GM19452 (cell line): ENCODE results near the gene TRNP1.
"Not testable (repeated sequence)": the region's sequence is repeated elsewhere in the genome, so short reads cannot be mapped to it uniquely, and the experiment has no call there.

Experiments used
- ATAC-seq: cut with Tn5 transposase; IDR thresholded peaks from one replicate; pipeline ENCODE4 v1.9.1; 2021; ENCODE audit not compliant: unreplicated experiment

Gene TRNP1

DNA sequence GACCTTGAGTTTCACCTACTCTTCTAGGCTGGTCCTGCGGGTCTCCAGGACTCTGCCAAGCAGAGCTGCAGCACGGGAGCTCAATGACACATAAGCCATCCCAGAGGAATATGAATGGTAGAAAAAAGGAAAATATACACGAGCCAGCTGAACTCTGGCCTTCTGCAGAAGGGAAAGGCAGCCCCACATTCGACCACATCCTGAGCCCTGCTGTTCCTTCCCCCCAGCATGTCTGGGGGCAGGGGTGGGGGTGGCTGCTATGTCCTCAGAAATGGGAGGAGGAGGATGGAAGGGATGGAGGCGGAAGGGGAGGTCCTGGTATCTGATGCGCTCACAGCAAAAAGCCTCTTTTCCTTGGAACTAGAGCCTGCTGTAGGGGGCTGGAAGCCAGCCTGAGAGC is 21.1 kb upstream of the TRNP1 start:
- ATAC-seq = no peak

DNA sequence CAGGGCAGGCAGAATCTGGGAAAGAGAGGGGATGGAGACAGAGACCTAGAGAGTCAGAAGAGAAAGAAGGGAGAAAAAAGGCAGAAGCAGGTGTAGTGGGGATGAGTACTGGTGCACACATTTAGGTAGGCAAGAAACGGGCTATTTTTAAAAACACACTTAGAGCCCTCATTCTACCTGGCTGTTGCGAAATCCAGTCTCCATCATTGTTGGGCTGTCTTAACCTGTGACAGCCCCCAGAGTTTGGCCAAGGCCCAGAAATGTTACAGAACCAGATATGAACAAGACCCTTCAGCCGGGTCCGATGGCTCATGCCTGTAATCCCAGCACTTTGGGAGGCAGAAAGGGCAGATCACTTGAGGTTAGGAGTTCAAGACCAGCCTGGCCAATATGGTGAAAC is 20.7 kb upstream of the TRNP1 start:
- ATAC-seq = no peak

DNA sequence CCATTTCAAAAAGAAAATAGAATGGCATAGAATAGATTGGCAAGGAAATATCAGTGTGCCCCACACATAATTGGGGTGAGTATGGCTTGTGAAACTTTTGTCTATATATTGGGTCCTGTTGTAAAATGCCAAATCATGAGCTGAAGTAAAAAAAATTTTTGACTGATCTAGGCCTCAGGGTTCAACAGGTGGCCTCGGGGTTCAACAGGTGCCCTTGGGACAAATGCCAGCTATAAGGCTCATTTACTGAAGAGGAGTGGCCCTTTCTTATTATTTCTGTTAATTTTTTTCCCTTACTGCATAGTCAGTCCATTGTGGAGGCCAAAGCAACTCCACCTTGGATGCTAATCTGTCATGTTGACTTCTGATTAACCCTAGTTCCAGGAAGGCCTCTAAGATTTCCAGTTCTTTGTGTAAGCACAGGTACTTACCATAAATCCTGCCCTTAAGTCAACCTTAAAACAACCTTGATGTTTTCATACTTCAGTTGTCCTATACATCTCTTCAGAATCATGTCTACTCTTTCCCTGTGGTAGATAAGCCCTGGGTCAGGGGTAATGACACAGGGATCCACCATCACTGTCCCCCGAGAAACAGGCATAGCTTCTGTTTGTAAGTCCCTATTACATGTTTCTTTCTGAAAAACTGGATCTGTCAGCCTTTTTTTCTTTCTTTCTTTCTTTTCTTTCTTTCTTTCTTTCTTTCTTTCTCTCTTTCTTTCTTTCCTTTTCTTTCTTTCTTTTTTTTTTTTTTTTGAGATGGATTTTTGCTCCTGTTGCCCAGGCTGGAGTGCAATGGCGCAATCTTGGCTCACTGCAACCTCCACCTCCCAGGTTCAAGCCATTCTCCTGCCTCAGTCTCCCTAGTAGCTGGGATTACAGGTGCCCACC is 16.6 kb upstream of the TRNP1 start:
- ATAC-seq = no peak

DNA sequence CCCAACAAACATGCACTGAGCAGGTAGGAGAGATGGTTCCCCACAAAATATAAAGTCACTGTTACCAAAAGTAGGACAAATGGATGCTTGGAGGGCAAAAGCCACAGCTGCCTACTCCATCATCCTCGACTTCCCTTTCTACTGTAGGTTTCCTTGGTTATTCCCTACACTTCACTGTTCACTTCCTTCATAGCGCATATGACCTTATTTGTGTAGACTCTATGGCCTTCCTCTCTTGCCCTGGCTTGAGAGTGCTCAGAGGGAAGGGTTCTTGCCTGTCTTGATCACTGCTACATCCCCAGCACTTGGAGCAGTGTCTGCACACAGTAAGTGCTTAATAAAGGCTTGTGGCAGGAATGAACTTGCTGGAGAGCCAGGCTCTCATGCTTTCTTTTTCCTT is 14.6 kb upstream of the TRNP1 start:
- ATAC-seq = no peak

DNA sequence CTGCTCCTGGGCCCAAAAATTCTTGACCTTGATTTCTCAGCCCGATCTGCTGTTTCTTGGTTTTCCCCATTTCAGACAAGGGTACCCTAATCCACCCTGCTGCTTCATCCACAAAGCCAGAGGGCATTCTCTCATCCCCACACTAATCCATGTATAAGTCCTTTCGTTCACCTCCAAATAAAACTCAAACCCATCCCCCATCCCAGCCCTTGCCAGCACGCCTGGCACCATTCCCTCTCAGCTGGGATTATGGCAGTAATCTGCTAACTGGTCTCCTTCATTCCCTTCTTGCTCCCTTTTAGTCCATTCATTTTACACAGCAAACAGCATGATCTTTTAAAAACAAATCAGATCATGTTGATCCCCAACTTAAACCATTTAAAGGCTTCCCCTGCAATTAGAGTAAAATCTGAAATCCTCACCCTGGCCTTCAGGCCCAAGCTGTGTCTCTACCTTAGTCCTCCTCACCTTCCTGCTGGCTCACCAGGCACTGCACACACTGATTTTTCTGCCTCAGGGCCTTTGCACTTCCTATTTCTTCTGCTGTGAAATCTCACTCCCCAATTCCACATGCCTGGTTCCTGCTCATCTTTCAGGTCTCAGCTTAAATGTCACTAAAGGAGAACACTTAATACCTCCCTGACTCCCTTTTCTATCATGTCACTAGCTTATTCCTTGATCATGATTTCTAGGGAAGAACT is 12.2 kb upstream of the TRNP1 start:
- ATAC-seq = no peak

DNA sequence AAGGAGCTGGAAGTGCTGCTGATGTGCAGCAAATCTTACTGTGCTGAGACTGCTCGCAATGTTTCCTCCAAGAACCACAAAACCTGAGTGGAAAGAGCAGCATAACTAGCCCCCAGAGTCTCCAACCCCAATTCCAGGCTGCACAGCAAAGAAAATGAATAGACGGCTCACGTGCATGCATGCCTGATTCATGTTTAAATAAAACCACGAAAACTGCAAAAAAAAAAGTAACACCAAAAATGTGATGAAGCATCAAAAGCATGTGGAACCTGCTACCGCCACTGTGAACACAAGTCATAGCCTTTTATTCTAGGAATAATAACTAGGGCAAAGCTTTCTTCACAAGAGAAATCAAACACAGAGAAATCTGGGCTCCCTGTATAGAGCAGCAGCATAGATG is 9.6 kb upstream of the TRNP1 start:
- no peak for ATAC-seq

DNA sequence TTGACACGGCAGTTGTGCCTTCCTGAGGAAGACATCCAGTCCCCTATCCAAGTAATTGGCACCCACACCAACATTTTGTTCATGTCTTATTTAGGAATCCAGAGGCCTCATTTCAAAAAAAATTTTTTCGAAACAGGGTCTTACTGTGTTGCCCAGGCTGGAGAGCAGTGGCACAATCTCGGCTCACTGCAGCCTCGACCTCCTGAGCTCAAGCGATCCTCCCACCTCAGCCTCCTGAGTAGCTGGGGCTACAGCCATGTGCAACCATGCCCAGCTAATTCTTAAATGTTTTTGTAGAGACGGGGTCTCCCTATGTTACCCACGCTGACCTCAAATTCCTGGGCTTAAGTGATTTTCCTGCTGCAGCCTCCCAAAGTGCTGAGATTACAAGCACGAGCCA is 9.2 kb upstream of the TRNP1 start:
- no peak for ATAC-seq

DNA sequence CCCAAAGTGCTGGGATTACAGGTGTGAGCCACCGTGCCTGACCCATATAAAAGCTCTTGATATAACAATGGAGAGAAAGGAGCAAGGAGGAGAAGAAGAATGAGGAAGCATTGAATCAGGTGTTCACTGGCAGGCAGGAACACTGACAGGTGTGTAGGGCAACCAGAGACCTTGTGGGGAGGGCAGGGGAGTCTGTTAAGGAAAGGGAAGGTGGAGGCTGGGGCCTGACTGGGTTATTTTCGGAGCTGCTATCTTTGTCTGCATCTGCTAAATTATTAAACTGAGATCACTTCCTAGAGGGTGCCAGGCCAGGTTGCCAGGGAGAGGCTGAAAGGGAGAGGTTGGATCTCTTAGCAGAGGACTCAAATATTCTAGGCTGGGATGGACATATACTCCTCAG is 6.8 kb upstream of the TRNP1 start:
- no peak for ATAC-seq

DNA sequence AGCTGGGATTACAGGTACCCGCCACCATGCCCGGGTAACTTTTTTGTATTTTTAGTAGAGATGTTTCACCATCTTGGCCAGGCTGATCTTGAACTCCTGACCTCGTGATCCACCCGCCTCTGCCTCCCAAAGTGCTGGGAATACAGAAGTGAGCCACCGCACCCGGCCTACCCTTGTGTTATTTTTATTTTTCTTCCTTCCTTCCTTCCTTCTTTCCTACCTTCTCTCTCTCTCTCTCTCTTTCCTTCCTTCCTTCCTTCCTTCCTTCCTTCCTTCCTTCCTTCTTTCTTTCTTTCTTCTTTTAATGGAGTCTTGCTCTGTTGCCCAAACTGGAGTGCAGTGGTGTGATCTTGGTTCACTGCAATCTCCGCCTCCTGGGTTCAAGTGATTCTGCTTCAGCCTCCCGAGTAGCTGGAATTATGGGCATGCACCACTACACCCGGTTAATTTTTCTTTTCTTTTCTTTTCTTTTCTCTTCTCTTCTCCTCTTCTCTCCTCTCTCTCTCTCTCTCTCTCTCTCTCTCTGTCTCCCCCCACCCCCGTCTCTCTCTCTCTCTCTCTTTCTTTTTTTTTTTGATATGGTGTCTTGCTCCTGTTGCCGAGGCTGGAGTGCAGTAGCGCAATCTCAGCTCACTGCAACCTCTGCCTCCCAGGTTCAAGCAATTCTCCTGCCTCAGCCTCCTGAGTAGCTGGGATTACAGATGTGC is 3.9 kb upstream of the TRNP1 start:
- not testable (repeated sequence) for ATAC-seq

DNA sequence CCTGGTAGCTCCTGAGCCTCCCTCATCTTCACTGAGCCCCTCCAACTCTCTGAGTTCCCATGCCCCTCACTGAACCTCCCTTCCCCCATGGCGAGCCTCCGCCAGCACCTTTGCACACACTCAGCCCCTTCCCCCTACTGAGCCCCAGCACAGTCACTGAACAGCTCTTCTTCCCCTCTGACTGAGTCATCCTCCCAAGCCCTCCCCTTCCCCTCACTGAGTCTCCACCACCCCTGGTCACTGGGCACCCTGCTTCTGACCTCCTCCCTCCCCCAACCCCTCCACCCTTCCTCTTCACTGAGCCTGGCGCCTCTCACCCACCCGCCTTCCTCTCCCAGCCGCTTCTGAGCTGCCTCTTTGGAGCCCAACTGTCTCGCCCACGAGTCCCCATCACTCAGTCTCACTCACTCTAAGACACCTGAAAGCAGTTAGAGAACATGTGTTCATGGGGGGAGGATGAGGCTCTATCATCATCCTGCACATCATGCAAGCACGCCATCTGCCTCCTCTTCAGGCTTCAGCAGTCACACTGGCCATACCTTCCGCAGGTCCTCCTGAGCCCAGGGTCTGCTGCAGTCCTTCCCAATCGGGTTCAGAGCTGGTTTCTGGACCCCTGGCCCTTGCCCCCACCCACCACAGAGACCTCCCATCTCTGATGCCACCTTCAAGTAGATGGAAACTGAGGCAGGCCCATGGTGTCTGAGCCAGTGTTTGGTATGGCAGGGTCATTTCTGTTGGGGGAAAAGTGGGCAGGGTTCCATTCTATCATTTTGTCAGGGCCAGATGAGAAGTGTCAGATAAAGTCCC is 2.0 kb upstream of the TRNP1 start:
- ATAC-seq = no peak

DNA sequence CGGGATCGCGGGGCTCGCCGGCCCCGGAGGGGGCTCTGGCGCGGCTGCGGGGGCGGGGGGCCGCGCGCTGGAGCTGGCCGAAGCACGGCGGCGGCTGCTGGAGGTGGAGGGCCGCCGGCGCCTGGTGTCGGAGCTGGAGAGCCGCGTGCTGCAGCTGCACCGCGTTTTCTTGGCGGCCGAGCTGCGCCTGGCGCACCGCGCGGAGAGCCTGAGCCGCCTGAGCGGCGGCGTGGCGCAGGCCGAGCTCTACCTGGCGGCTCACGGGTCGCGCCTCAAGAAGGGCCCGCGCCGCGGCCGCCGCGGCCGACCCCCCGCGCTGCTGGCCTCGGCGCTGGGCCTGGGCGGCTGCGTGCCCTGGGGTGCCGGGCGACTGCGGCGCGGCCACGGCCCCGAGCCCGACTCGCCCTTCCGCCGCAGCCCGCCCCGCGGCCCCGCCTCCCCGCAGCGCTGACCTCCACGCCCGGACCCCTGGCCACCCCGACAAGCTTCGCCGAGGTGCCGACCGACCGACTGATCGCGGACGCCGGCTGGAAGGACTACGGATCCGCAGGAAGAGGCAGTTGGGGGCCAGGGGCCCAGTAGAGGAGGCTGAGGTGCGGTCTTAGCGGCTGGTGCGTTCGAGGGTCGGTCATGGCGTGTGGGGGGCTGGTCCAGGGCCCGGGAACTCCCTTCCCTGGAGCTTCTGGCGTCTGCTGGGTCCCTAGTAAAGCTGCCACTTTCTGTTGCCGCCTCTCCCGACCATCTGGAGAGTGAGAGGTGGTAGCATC is 711 bp downstream of the TRNP1 start:
- ATAC-seq = no peak

DNA sequence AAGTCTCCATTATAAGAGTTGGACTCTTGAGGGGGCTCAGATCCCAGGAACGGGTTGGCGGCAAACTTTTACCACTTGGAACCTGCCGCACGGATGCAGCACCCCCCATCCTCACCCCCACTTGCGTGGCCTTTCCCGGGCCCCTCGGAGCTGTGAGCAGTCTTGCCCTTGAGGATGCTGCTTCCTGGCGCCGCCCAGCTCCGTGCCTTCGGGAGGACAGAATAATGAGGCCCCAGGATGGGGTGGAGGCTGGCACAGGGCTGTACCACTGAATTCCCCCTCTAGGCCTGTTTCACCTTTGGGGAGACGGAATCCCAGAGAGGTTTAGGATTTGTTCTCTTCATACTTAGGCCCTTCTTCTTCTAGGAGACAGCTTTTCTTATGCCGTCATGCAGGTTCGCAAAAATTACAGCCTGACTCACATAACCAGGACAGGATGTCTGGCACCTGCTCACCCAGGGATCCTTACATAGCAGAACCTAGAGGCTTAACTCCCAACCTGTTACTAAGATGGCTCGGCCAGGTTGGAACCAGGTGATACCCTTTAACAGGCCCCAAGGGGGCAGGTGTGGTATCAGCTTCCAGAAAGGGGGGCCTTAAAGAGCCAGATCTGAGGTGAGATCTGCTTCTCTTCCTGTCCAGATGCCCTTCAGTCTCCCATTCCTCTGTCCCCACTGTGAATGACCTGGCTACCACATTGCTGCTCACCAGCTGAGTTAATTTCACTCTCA is 1.5 kb downstream of the TRNP1 start:
- no peak for ATAC-seq

DNA sequence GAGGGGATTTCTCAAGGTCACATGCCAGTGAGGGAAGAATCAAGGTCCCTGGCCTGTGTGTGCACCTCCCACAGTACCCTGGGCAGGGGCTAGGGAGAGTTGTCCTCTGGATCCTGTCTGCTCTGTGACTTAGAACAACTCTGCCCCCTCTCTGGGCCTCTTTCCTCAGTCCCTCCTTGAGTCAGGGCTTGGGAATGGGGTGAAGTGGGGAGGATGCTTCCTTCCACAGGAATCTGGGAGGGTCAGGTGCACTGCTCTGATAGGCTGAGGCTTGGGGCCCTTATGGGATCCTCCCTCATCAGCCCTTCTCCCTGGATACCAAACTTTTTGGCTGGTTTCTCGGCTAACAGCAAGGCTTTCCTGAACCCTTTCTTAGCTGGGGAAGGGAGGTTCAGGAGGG is 2.5 kb downstream of the TRNP1 start:
- no peak for ATAC-seq

DNA sequence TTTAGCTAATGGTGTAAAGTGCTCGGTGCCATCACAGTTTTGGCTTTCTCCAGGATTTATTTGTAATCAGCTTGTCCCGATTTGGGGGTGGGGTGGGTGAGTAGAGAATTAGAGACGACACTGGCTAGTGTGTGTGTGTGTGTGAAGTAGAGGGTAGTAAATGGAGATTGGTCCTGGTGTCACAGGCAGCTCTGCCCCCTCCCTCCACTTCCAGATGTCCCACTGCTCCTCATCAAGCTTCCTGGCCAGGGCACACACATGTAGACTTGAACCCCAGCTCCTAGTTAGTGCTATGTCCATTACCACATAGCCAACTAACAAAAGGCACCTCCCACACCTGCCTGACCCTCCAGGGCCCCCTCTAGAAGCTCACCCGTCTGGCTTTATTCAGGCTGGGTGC is 3.2 kb downstream of the TRNP1 start:
- no peak for ATAC-seq

DNA sequence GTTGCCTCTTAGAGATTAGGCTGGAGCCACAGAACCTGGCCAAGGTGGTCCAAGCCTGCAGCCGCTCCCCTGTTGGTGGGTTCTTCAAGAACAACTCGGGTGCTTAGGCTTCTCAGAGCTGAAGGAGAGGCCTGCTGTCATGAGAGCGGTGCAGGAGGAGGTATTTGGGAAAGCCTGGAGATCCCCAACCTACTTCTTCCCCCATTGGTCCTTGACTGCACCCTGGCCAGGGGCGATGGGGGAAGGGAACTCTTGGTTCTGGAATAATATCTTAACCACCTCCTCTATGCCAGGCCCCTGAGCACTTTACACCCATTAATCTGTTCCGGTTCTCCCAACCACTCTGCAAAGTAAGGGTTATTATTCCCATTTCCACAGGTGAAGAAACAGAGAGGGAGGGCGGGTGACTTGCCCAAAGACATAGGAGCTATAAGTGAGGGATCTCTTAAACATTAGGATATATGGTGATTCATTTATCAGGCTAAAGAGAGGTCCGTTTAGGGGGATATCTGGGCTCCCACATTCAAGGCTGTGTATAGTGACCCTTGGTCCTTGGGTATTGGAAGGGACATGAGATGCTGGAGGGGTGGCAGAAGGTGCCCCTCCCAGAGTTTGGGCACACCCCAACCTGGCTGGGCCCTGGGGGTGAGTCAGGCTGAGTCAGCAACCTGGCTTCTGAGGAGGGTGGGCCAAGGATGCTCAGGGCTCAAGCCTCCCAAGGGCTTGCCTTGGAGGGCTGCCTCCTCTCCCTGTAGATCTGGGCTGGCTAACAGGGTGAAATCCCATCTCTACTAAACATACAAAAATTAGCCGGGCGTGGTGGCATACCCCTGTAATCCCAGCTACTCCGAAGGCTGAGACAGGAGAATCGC is 5.2 kb downstream of the TRNP1 start:
- no peak for ATAC-seq

DNA sequence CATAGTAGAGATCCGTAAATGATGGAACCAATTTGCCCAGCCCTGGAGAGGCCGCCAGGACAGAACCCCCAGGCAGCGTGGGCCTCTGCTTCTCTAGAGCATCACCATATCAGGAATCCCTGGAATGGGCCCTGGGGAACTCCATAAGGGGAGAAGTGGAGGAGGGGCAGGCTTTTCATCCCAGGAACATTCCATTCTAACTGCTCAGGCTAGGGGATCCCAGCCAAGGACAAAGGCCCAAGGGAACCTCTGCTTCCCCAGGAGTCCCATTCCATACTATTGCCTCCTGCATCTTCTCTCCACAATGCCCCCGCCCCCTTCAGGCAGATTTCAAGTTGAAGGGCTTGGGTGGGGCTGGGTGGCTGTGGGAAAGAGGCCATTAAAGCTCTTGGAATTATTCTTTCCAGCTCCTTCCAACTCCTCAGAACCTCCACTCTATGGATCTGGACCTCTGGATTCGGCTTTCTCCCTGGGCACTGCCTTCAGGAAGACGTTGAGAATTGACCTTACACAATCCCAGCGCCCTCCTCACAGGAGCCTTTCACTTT is 6.0 kb downstream of the TRNP1 start:
- ATAC-seq = no peak

DNA sequence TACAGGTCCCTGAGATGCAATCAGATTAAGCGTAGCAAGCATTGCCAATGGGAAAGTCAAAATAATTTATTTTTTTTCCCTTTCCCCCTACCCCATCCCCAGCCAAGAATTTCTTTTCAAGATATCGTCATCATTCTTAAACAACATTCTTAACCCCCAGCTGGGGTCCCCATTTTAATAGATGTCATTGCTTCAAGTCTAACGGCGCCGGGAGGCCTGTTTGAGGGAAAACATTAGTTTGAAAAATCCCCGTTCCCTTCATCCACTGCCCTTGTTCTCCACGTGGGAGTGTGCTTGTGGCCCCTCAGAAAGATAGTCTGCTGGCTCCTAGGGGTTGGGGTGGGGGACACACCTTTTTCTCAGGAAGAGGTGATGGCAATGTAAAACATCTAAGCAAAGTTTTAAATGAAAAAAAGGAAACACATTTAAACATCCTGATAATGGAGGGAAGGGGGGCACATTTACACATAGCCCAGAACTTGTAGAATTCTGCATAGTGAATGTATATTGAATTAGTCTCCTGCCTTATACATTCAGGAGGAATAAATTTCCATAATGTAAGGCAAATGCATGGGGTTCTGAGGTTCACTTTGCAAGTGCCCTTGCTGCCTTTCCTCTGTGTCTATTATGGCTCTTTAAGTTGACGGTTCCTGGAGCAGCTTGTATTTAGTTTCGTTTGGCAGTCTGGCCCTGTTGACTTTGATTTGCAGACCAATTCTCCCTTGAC is 6.8 kb downstream of the TRNP1 start:
- no peak for ATAC-seq
